PC-9 (cell line): Measurements from ENCODE around the gene NRP1. TPM values are rescaled to one million over a fixed set of nuclear protein-coding genes. Genes with fewer than 3 reads are reported as not detected.
A peak's percentile ranks its signal among the peaks of the same experiment; 100 is the strongest.

ENCODE experiments used
- BruUV-seq: library from RNA; stranded (reverse); fragments of 400-500 nt; replicated peaks from 2 replicates; lab custom pipeline; 2021; lab: Mats Ljungman, UMichigan
- CTCF ChIA-PET: fragments of 300-600 bp; sonication (Branson Sonifier 250); formaldehyde crosslinking; loops from one replicate; lab custom pipeline; 2022; ENCODE audit warnings: antibody characterized with exemption; lab: Charles Lee
- POLR2A ChIA-PET: fragments of 300-600 bp; sonication (Branson Sonifier 250); formaldehyde crosslinking; loops from one replicate; lab custom pipeline; 2022; ENCODE audit warnings: antibody characterized with exemption; ENCODE audit not compliant: unreplicated experiment; lab: Charles Lee
- DNase-seq, 2 experiments: peaks; one replicate each; pipeline versions ENCODE4 v3.0.0 to v3.0.0-alpha.2; 2015 to 2022; ENCODE audit warnings: mixed read lengths in 1 of 2
- H2AFZ ChIP-seq: fragments of 200-600 bp; sonication (generic); 2 replicates; pipeline ENCODE4 v1.8.1; 2017; ENCODE audit warnings: antibody characterized with exemption
- H3F3A ChIP-seq: fragments of 200-600 bp; sonication (generic); 2 replicates; pipeline ENCODE4 v1.8.1; 2017; ENCODE audit warnings: antibody characterized with exemption, mild to moderate bottlenecking, low read depth; ENCODE audit not compliant: insufficient read depth
- H3K27ac ChIP-seq: fragments of 200-600 bp; sonication (generic); 2 replicates; pipeline ENCODE4 v1.6.1; 2016; ENCODE audit warnings: mixed run types
- H3K27me3 ChIP-seq: fragments of 200-600 bp; sonication (generic); 2 replicates; pipeline ENCODE4 v1.6.1; 2016; ENCODE audit warnings: low read depth, mixed run types; ENCODE audit not compliant: insufficient read depth
- H3K36me3 ChIP-seq: fragments of 200-600 bp; sonication (generic); 2 replicates; pipeline ENCODE4 v1.6.1; 2016; ENCODE audit warnings: low read depth, mixed run types
- H3K4me1 ChIP-seq: fragments of 200-600 bp; sonication (generic); replicated peaks from 2 replicates; pipeline ENCODE4 v1.6.1; 2016; ENCODE audit warnings: mixed run types; ENCODE audit not compliant: insufficient read depth
- H3K4me2 ChIP-seq: fragments of 200-600 bp; sonication (generic); 2 replicates; pipeline ENCODE4 v1.6.1; 2017; ENCODE audit warnings: mixed run types
- H3K4me3 ChIP-seq: fragments of 200-600 bp; sonication (generic); 2 replicates; pipeline ENCODE4 v1.6.1; 2016; ENCODE audit warnings: mixed run types
- H3K79me2 ChIP-seq: fragments of 200-600 bp; sonication (generic); 2 replicates; pipeline ENCODE4 v1.6.1; 2017; ENCODE audit warnings: low read depth, mixed run types
- H3K9me2 ChIP-seq: fragments of 200-600 bp; sonication (generic); 2 replicates; pipeline ENCODE4 v1.8.1; 2017; ENCODE audit warnings: mild to moderate bottlenecking; ENCODE audit not compliant: insufficient read depth
- H3K9me3 ChIP-seq: fragments of 200-600 bp; sonication (generic); 2 replicates; pipeline ENCODE4 v1.8.1; 2016; ENCODE audit warnings: low read depth; ENCODE audit not compliant: insufficient read depth
- H4K20me1 ChIP-seq: fragments of 200-600 bp; sonication (generic); 2 replicates; pipeline ENCODE4 v1.8.1; 2017; ENCODE audit not compliant: insufficient read depth
- CTCF ChIP-seq: fragments of 200-600 bp; sonication (generic); conservative IDR thresholded peaks from 2 replicates; pipeline ENCODE4 v1.6.1; 2017; ENCODE audit warnings: mixed run types, antibody characterized with exemption, mild to moderate bottlenecking, moderate library complexity
- EZH2 ChIP-seq: fragments of 200-600 bp; sonication (generic); IDR thresholded peaks from 2 replicates; pipeline ENCODE4 v1.8.0; 2017; ENCODE audit warnings: antibody characterized with exemption, low read depth
- intact Hi-C: fragments of 100-400 bp; cut with micrococcal nuclease; formaldehyde crosslinking; loops from one replicate; pipeline ENCODE4 v1.10.0; 2022; ENCODE audit not compliant: unreplicated experiment
- total RNA-seq: library from RNA; stranded (reverse); gene quantifications from 2 replicates; pipeline ENCODE4 v1.2.3, GENCODE V29; 2021

Gene NRP1
- total RNA-seq, 1 experiment from 2014 or later, result 30.5 TPM

GRCh38 chr10:33327751-33328150 is 6.7 kb downstream of the NRP1 start:
- ChIA-PET CTCF (interaction anchor here (1.4 kb wide), 1 partner anchor 135 kb away, joined by 6 read pairs; no protein-coding TSS in a partner anchor), POLR2A (no interaction called here)
- Histone ChIP-seq H4K20me1 (no peaks in the 10 kb centered on the region; the same call in 1 of the 2 replicates), H3K9me2 (no peaks in the 10 kb centered on the region), H3F3A (no peaks in the 10 kb centered on the region), H2AFZ (no peak overlapping the region), H3K36me3 (peaks cover 68% of the 10 kb centered on the region), H3K4me3 (no peak overlapping the region), H3K9me3 (no peaks in the 10 kb centered on the region), H3K4me1 (peaks cover 58% of the 10 kb centered on the region), H3K79me2 (peaks cover 82% of the 10 kb centered on the region), H3K27ac (0 out of 2 replicates have a peak overlapping the region, but pooled peaks have one; percentile 6), H3K27me3 (no peaks in the 10 kb centered on the region), H3K4me2 (peak overlapping the region; percentile 91)
- peak; percentile 37; the same call in 1 of the 2 replicates for TF ChIP-seq CTCF
- TF ChIP-seq EZH2, result no peak
- intact Hi-C loops, result loop anchor here (2.0 kb wide), 1 partner anchor 35 kb away; no protein-coding TSS in a partner anchor
- no peak for DNase-seq
- no TSS peak for BruUV-seq

GRCh38 chr10:33326933-33327332 is 7.5 kb downstream of the NRP1 start:
- intact Hi-C loops, result loop anchor here (2.0 kb wide), 1 partner anchor 34 kb away; no protein-coding TSS in a partner anchor
- no TSS peak for BruUV-seq

GRCh38 chr10:33325929-33326328 is 8.5 kb downstream of the NRP1 start:
- Histone ChIP-seq H3K36me3 (peaks cover 55% of the 10 kb centered on the region), H3K4me3 (no peak overlapping the region), H3K27me3 (no peaks in the 10 kb centered on the region), H3K79me2 (peaks cover 71% of the 10 kb centered on the region), H3K4me2 (peak overlapping the region; percentile 4; the same call in 1 of the 2 replicates), H3K4me1 (peaks cover 52% of the 10 kb centered on the region), H4K20me1 (no peaks in the 10 kb centered on the region; the same call in 1 of the 2 replicates), H3K9me2 (no peaks in the 10 kb centered on the region), H2AFZ (no peak overlapping the region), H3K9me3 (no peaks in the 10 kb centered on the region), H3F3A (no peaks in the 10 kb centered on the region), H3K27ac (no peak overlapping the region)
- intact Hi-C loops, result loop anchor here (2.0 kb wide), 1 partner anchor 33 kb away; no protein-coding TSS in a partner anchor
- no peak for DNase-seq
- TF ChIP-seq EZH2, result no peak
- TF ChIP-seq CTCF, result no peak
- CTCF ChIA-PET, result no interaction called here
- BruUV-seq, result no TSS peak
- POLR2A ChIA-PET, result no interaction called here

More at GRCh38 chr10:33326933-33327332, 7.5 kb downstream of the NRP1 start:
- Histone ChIP-seq H3K36me3 (peaks cover 63% of the 10 kb centered on the region), H3K79me2 (peaks cover 74% of the 10 kb centered on the region), H3K4me1 (peaks cover 58% of the 10 kb centered on the region), H3K4me2 (peak overlapping the region; percentile 23; the same call in 1 of the 2 replicates), H3K4me3 (no peak overlapping the region), H3K27me3 (no peaks in the 10 kb centered on the region), H3K9me2 (no peaks in the 10 kb centered on the region), H4K20me1 (no peaks in the 10 kb centered on the region; the same call in 1 of the 2 replicates), H3K27ac (peak overlapping the region; percentile 6; the same call in 1 of the 2 replicates), H3K9me3 (no peaks in the 10 kb centered on the region), H3F3A (no peaks in the 10 kb centered on the region), H2AFZ (no peak overlapping the region)
- no peak for DNase-seq
- POLR2A ChIA-PET, result no interaction called here
- CTCF ChIA-PET, result no interaction called here
- TF ChIP-seq EZH2, result no peak
- no peak for TF ChIP-seq CTCF
